ENCODE results near the gene TM2D3.

- TF ChIP-seq CTCF (IDR thresholded peaks at IDR 0.05; ENCODE audit: low read depth, low read length, missing input control) (no peak), RAD21 (IDR thresholded peaks at IDR 0.05) (no peak), FOXA1 (IDR thresholded peaks at IDR 0.05) (no peak), REST (IDR thresholded peaks at IDR 0.05) (no peak), SP1 (IDR thresholded peaks at IDR 0.05) (no peak), RXRA (IDR thresholded peaks at IDR 0.05) (no peak), NR2F2 (IDR thresholded peaks at IDR 0.05) (no peak), ATF3 (IDR thresholded peaks at IDR 0.05) (no peak), GABPA (IDR thresholded peaks at IDR 0.05 in 1 of 2, conservative IDR thresholded peaks at IDR 0.05 in 1 of 2) (no peak), JUND (IDR thresholded peaks at IDR 0.05) (no peak), MAX (IDR thresholded peaks at IDR 0.05) (no peak), YY1 (IDR thresholded peaks at IDR 0.05) (no peak), ZBTB33 (IDR thresholded peaks at IDR 0.05) (no peak)
Measured at GRCh38 chr15:101602801-101603200, 49.4 kb downstream of the TM2D3 start.
